Measurements from ENCODE around the gene PSMG3.
"Not testable (repeated sequence)": the region's sequence is repeated elsewhere in the genome, so short reads cannot be mapped to it uniquely, and the experiment has no call there.

PSMG3 gene

GRCh38 chr7:1531263-1531978, 38.4 kb downstream of the PSMG3 start:
- peak; percentile 32 for DNase-seq

DNA sequence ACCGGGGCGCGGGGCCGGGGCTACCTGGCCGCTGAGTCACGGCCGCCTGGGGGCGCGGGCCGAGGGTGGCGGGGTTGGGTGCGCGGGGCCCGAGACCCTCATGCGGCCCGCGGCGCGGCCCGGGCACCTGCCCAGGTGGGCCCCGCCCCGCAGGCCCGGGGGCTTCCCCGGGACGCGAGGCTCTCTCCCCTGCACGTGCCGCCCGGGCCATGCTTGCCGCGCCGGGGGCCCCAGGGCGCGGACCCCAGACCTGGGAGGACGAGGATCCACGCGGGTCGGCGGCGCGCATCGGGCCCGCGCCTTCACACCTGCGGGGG, 38.9 kb downstream of the PSMG3 start:
- no peak for DNase-seq

DNA sequence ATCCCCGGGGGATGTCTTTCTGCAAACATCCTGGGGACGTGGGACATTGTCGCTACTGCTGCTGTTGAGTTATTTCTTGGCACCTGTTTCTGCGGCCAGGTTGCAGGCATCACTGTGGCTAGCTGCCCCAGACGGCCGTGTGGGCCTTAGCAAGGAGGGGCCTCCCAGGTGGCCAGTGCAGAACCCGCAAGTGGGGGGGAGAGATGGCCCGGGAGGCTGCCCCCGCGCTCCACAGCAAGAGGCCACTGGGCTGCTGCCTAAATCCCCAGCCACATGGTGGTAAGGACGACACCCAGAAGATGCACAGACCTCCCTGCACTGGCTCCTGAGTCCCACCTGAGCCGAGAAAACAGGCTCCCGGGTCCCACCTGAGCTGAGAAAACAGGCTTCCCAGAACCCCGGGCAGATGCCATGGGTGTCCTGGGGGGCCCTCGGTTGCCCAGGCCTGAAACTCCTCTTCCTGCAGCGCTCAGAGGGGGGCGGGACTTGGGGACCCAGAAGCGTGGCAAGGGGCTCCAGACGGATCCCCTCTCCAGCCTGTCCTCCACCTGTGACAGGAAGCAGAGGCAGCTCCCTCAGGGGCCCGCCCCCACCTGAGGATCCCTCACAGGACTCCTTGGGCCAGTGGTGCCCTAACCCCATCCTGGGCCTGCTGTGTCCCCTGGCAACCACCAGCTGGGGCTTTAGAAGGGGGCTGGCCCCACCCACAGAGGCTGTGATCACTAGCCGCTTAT, 40.3 kb downstream of the PSMG3 start:
- no peak for DNase-seq

DNA sequence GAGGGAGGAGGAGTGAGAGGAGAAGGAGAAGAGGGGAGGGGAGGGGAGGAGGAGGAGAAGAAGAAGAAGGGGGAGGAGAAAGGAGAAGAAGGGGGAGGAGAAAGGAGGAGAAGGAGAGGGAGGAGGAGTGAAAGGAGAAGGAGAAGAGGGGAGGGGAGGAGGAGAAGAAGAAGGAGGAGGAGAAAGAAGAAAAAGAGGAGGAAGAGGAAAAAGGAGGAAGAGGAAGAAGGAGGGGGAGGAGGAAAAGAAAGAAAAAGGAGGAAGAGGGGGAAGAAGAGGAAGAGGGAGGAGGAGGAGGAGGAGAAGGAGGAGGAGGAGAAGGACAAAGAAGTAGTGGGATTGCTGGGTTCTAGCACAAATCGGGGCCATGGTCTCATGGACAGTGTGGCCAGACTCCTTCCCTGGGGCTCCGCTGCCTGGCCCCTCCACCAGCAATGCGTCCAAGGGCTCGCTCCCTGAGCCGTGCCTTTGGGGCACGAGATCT, 43.5 kb downstream of the PSMG3 start:
- no peak for DNase-seq

DNA sequence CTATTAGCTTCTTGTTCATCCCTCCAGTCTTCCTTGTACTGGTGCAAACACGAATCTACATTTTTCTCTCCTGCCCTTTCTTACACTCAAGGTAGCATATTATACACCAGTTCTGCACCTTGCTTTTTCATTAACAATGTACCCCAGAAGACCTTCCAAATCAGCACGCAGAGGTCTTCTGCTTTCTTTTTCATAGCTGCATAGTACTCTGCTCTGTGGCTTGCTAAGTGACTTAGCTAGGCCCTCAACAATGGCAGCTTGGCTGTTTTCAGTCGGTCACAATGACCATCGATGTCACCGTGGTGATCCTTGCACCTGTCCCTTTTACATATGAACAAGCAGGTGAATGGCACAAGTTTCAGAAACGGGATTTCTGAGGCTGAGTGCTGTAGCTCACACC, 44.4 kb downstream of the PSMG3 start:
- no peak for DNase-seq

DNA sequence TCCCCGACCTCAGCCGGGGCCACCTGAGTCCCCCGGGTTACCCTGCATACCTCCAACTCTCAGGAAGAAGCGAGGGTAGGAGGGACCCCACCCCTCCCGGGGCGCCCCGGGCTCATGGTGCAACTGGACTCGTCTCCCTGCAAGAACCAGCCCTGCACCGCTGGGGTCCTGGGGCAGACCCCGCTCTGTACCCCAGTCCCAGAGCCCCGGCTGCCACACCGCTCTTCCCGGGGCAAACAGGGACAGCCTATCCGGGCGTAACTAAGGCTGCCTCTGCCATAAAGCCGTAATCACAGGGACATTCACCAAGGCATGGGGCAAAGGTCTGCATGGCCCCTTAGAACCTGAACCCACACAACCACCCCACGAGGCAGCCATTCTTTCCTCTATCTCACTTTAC, 46.0 kb downstream of the PSMG3 start:
- DNase-seq = no peak

GRCh38 chr7:1523208-1523607, 46.6 kb downstream of the PSMG3 start:
- DNase-seq = no peak

DNA sequence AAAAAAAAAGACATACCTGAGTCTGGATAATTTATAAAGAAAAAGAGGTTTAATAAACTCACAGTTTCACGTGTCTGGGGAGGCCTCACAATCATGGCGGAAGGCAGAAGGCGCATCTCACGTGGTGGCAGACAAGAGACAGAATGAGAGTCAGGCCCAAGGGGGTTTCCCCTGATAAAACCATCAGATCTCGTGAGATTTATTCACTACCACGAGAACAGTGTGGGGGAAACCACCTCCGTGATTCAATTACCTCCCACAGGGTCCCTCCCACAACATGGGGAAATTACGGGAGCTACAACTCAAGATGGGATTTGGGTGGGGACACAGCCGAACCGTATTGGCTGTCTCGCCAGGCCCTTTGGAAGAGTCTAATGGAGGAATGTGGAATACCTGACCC, 48.4 kb downstream of the PSMG3 start:
- no peak for DNase-seq

GRCh38 chr7:1520539-1521234, 49.1 kb downstream of the PSMG3 start:
- no peak for DNase-seq

DNA sequence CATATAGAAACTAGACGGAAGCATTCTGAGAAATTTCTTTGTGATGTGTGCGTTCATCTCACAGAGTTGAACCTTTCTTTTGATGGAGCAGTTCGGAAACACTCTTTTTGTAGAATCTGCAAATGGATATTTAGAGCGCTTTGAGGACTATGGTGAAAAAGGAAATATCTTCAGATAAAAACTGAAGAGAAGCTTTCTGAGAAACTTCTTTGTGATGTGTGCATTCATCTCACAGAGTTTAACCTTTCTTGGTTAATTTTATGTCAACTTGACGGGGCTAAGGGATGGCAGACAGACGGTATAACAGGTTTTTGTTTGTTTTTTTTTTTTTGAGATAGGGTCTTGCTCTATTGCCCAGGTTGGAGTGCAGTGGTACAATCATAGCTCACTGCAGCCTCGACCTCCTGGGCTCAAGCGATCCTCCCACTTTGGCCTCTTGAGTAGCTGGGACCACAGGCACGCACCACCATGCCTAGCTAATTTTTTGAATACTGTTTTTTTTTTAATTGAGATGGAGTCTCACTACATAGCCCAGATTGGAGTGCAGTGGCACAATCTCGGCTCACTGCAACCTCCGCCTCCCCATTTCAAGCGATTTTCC, 50.4 kb downstream of the PSMG3 start:
- not testable (repeated sequence) for DNase-seq
